HG03442 (cell line): ENCODE measurements around the gene ANKRD1.

Experiments
- ATAC-seq: cut with Tn5 transposase; IDR thresholded peaks from one replicate; pipeline ENCODE4 v1.9.1; 2021; ENCODE audit warnings: mild to moderate bottlenecking, moderate library complexity; ENCODE audit not compliant: unreplicated experiment

The ANKRD1 gene

GRCh38 chr10:90936276-90936659 lies 15.4 kb upstream of the ANKRD1 start:
- no peak for ATAC-seq

- ATAC-seq, result no peak
Measured at GRCh38 chr10:90935581-90936275, 14.8 kb upstream of the ANKRD1 start.

GRCh38 chr10:90930971-90931871 lies 10.3 kb upstream of the ANKRD1 start:
- no peak for ATAC-seq

GRCh38 chr10:90930070-90930837 lies 9.4 kb upstream of the ANKRD1 start:
- no peak for ATAC-seq

- no peak for ATAC-seq
Measured at GRCh38 chr10:90929179-90929578, 8.3 kb upstream of the ANKRD1 start.

GRCh38 chr10:90927293-90927692 lies 6.4 kb upstream of the ANKRD1 start:
- ATAC-seq, result no peak

- no peak for ATAC-seq
Measured at GRCh38 chr10:90925079-90926029, 4.5 kb upstream of the ANKRD1 start.

- no peak for ATAC-seq
Measured at GRCh38 chr10:90924552-90924951, 3.7 kb upstream of the ANKRD1 start.

GRCh38 chr10:90923111-90923731 lies 2.3 kb upstream of the ANKRD1 start:
- no peak for ATAC-seq

GRCh38 chr10:90921906-90922305 lies 1.0 kb upstream of the ANKRD1 start:
- no peak for ATAC-seq

GRCh38 chr10:90919683-90920574 lies 958 bp downstream of the ANKRD1 start:
- no peak for ATAC-seq

GRCh38 chr10:90917968-90918318 lies 2.9 kb downstream of the ANKRD1 start:
- no peak for ATAC-seq

GRCh38 chr10:90917238-90917967 lies 3.5 kb downstream of the ANKRD1 start:
- no peak for ATAC-seq

GRCh38 chr10:90916392-90917237 lies 4.3 kb downstream of the ANKRD1 start:
- no peak for ATAC-seq

GRCh38 chr10:90915766-90916075 lies 5.2 kb downstream of the ANKRD1 start:
- no peak for ATAC-seq

GRCh38 chr10:90914992-90915765 lies 5.7 kb downstream of the ANKRD1 start:
- no peak for ATAC-seq
